ENCODE data around the gene ZNF850. TPM values are rescaled to one million over a fixed set of nuclear protein-coding genes. Genes with fewer than 3 reads are reported as not detected.
A peak's percentile ranks its signal among the peaks of the same experiment; 100 is the strongest.

The ZNF850 gene
- 5.2 TPM for total RNA-seq
- long read RNA-seq, full-length matches to known transcripts: 1 of 1 reads
- long read RNA-seq, partial matches to known transcripts: 0 of 1 reads
- long read RNA-seq, other reads (novel, unspliced or antisense): 0 of 1 reads

DNA sequence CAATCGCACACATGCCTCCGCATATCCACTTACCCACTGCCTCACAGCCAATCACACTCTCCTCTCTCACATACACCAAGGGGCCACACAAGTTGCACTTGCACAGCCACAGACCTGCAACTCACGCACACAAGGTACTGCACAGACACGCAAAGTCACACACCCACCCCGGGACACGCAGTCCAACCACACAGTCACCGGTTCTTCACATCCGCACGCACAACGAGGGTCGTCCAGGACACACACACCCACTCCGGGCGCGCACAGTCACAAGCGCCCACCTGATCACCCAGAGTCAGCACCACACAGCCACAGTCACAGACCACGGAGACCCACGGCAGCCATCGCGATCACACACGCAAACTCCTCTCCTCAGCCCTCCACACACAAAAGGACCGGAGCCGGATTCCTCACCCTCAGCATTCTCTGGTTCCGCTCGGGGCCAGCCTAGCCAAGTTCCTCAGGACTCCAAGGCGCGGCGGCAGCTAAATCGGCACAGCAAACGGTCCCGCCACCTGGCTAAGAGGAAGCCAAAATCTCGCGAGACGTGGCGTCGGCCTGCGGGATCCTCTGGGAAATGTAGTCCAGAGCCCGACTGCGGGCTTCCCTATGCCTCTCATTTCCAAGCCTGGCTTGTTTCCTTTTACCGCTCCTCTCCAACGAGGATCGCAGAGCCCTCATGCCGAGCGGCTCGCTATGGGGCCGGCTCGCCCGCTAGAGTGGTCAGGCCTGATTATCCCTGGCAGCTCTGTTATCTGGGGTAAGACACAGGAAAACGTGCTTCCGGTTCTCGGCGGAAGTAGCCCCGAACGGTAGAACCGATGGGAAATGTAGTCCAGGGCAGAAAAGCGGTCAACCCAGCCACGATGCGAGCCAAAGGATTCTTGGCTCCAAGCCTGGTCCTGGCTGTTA is at the start of gene ZNF850:
TSS of gene ZNF850 (minus strand) at position 497 of the 912 bp plus-strand sequence. CDS start 10,201 bp downstream, outside the sequence.
- TF ChIP-seq, protein P1, sequence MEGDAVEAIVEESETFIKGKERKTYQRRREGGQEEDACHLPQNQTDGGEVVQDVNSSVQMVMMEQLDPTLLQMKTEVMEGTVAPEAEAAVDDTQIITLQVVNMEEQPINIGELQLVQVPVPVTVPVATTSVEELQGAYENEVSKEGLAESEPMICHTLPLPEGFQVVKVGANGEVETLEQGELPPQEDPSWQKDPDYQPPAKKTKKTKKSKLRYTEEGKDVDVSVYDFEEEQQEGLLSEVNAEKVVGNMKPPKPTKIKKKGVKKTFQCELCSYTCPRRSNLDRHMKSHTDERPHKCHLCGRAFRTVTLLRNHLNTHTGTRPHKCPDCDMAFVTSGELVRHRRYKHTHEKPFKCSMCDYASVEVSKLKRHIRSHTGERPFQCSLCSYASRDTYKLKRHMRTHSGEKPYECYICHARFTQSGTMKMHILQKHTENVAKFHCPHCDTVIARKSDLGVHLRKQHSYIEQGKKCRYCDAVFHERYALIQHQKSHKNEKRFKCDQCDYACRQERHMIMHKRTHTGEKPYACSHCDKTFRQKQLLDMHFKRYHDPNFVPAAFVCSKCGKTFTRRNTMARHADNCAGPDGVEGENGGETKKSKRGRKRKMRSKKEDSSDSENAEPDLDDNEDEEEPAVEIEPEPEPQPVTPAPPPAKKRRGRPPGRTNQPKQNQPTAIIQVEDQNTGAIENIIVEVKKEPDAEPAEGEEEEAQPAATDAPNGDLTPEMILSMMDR (IDR thresholded peaks at IDR 0.05; ENCODE audit: borderline replicate concordance): no peak
- peaks cover 8% of the 10 kb centered on the region for H3K27me3 ChIP-seq (ENCODE audit: low read depth)
- H3K9me3 ChIP-seq (replicated peaks): peaks cover 44% of the 10 kb centered on the region
- peak; percentile 95 for DNase-seq
- H3K36me3 ChIP-seq: peaks cover 16% of the 10 kb centered on the region
- intact Hi-C loops (cut with micrococcal nuclease): no loop called here
- peaks cover 27% of the 10 kb centered on the region for H3K4me1 ChIP-seq
- peak within 1 kb of the TSS; percentile 86 for H3K27ac ChIP-seq (replicated peaks)
- H3K4me3 ChIP-seq: peak within 1 kb of the TSS; percentile 73

DNA sequence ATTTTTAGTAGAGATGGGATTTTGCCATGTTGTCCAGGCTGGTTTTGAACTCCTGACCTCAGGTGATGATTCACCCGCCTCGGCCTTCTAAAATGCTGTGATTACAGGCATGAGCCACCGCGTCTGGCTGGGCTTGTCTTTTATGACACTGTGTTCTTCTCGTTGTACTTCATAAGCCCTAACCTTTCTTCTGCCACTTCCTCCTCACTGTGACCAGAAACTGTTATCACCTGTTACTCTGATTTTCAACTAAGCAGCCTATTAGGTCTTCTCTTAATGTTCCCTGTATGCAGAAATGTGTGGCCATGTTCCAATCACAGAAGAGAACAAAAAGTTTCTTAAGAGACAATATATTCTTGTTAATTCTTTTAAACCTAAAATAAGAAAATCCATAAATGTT is 49.2 kb upstream of the ZNF850 start:
- intact Hi-C loops (cut with micrococcal nuclease): no loop called here
- no peak for DNase-seq
- Histone ChIP-seq H3K27me3 (ENCODE audit: low read depth) (no peaks in the 10 kb centered on the region), H3K36me3 (peaks cover 100% of the 10 kb centered on the region), H3K9me3 (replicated peaks) (peaks cover 100% of the 10 kb centered on the region), H3K4me1 (no peaks in the 10 kb centered on the region), H3K27ac (replicated peaks) (no peak overlapping the region), H3K4me3 (no peak overlapping the region)
- TF ChIP-seq, protein P1 (IDR thresholded peaks at IDR 0.05; ENCODE audit: borderline replicate concordance): no peak

DNA sequence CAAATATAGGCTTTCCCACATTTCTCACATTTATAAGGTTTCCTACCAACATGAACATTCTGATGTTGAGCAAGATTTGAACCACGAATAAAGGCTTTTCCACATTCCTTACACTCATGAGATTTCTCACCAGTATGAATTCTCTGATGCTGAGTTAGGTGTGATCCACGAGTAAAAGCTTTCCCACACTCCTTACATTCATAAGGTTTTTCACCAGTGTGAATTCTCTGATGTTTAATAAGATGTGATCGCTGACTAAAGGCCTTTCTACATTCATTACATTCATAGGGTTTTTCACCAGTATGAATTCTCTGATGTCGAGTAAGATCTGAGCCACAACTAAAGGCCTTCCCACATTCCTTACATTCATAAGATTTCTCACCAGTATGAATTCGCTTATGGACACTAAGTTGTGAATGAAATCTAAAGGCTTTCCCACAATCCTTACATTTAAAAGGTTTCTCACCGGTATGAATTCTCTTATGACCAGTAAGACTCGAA is 46.6 kb upstream of the ZNF850 start:
- no peak overlapping the region for H3K27ac ChIP-seq (replicated peaks)
- H3K4me1 ChIP-seq: no peaks in the 10 kb centered on the region
- H3K27me3 ChIP-seq (ENCODE audit: low read depth): no peaks in the 10 kb centered on the region
- TF ChIP-seq, protein P1 (IDR thresholded peaks at IDR 0.05; ENCODE audit: borderline replicate concordance): no peak
- peaks cover 100% of the 10 kb centered on the region for H3K9me3 ChIP-seq (replicated peaks)
- intact Hi-C loops (cut with micrococcal nuclease): loop anchor here (10.0 kb wide), 1 partner anchor 56 kb away; no protein-coding TSS in a partner anchor
- peaks cover 100% of the 10 kb centered on the region for H3K36me3 ChIP-seq
- DNase-seq: no peak
- H3K4me3 ChIP-seq: no peak overlapping the region

DNA sequence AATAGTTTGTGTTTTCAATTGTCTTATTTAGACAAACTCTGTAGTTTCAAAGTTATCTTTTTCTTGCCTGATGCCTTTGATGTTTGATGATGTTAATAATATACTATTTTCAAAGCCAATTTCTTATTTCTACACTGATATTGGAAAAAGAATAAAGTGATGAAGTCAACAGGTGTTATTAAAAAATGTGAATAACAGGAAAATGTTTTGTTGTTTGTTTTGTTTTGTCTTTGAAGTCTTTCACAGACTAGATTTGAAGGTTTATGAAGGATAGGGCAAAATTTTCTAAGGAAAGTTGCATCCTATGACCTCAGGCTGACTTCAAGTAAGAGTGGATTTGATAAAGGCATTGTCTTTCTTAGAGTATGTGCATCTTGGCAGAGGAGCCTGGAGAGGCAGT is 34.4 kb upstream of the ZNF850 start:
- intact Hi-C loops (cut with micrococcal nuclease): loop anchor here (2.0 kb wide), 1 partner anchor 20 kb away; no protein-coding TSS in a partner anchor
- Histone ChIP-seq H3K4me3 (no peak overlapping the region), H3K27me3 (ENCODE audit: low read depth) (no peaks in the 10 kb centered on the region), H3K27ac (replicated peaks) (no peak overlapping the region), H3K9me3 (replicated peaks) (peaks cover 100% of the 10 kb centered on the region), H3K4me1 (no peaks in the 10 kb centered on the region), H3K36me3 (peaks cover 100% of the 10 kb centered on the region)
- DNase-seq: no peak
- TF ChIP-seq, protein P1 (IDR thresholded peaks at IDR 0.05; ENCODE audit: borderline replicate concordance): no peak

DNA sequence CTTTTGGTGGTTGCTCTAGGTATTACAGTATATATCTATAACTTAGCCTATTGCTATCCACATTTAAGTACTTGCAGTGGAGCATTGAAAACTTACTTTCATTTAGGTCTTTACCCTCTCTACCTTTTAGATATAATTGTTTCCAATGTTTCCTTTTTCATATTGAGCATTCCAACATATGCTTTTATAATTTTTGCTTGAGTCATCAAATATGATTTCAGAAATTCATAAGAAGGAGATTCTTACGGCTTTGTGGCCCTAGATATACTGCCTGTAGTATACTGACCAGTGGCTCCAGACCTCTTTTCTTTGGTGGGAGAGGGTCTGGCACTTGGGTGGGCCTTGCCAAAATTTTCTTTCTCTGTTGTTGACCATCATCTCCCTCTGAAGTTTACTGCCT is 32.8 kb upstream of the ZNF850 start:
- no peak overlapping the region for H3K27ac ChIP-seq (replicated peaks)
- TF ChIP-seq, protein P1 (IDR thresholded peaks at IDR 0.05; ENCODE audit: borderline replicate concordance): no peak
- no peak for DNase-seq
- H3K9me3 ChIP-seq (replicated peaks): peaks cover 100% of the 10 kb centered on the region
- peaks cover 100% of the 10 kb centered on the region for H3K36me3 ChIP-seq
- intact Hi-C loops (cut with micrococcal nuclease): no loop called here
- H3K4me1 ChIP-seq: no peaks in the 10 kb centered on the region
- no peaks in the 10 kb centered on the region for H3K27me3 ChIP-seq (ENCODE audit: low read depth)
- H3K4me3 ChIP-seq: no peak overlapping the region
